LHCN-M2 (cell line): ENCODE data around the gene KCNIP2. TPM values are rescaled to one million over a fixed set of nuclear protein-coding genes. Genes with fewer than 3 reads are reported as not detected.

Experiments used
- DNase-seq: peaks from one replicate; pipeline ENCODE4 v3.0.0-alpha.2; 2012; ENCODE audit warnings: low read depth
- total RNA-seq: library from RNA; depleted of rRNA; stranded (reverse); fragments of >200 nt; gene quantifications from 2 replicates; pipeline ENCODE4 v1.2.3, GENCODE V29; 2014; rRNA removed

Gene KCNIP2
- total RNA-seq, 1 experiment from 2014 or later = 0.17 TPM

GRCh38 chr10:101783736-101784118 is 59.9 kb downstream of the KCNIP2 start:
- peak; percentile 13 for DNase-seq

- peak; percentile 76 for DNase-seq
These were observed 60.5 kb downstream of the KCNIP2 start, which contains the start of gene NPM3 for GRCh38 chr10:101782811-101783735. NPM3 (minus strand) TSS chr10:101783446; CDS start chr10:101783390, 56 bp downstream.

GRCh38 chr10:101781984-101782810 is 61.4 kb downstream of the KCNIP2 start:
- no peak for DNase-seq

- no peak for DNase-seq
These were observed 62.0 kb downstream of the KCNIP2 start for GRCh38 chr10:101781655-101781983.

- DNase-seq = peak; percentile 57
These were observed 62.6 kb downstream of the KCNIP2 start for GRCh38 chr10:101780818-101781654.

- DNase-seq = no peak
These were observed 63.3 kb downstream of the KCNIP2 start for GRCh38 chr10:101780187-101780817.

- DNase-seq = no peak
These were observed 63.9 kb downstream of the KCNIP2 start for GRCh38 chr10:101779544-101780186.

- no peak for DNase-seq
These were observed 64.6 kb downstream of the KCNIP2 start for GRCh38 chr10:101778781-101779543.

- DNase-seq = no peak
These were observed 65.3 kb downstream of the KCNIP2 start for GRCh38 chr10:101778151-101778780.

- DNase-seq = peak; percentile 14
These were observed 65.9 kb downstream of the KCNIP2 start for GRCh38 chr10:101777619-101778145.

GRCh38 chr10:101776161-101776817 is 67.3 kb downstream of the KCNIP2 start:
- DNase-seq = no peak

Other genes starting within 250 kb of the KCNIP2 start
- gene FBXW4, start 148.6 kb downstream of the KCNIP2 start, total RNA-seq = 15.5 and 23.1 TPM in 2 replicates
- gene FGF8, start 67.7 kb downstream of the KCNIP2 start, total RNA-seq = not detected in 2 replicates
- gene NPM3, start 60.4 kb downstream of the KCNIP2 start, total RNA-seq = 117 and 123 TPM in 2 replicates
- gene OGA, start 25.4 kb downstream of the KCNIP2 start, total RNA-seq = 50.3 and 55.3 TPM in 2 replicates
- gene ARMH3, start 212.4 kb upstream of the KCNIP2 start, total RNA-seq = 6.9 and 8.1 TPM in 2 replicates
- 56.7 and 69.3 TPM in 2 replicates for gene HPS6, start 221.5 kb upstream of the KCNIP2 start, total RNA-seq